Measurements from ENCODE around the gene RALB. TPM values are rescaled to one million over a fixed set of nuclear protein-coding genes. Genes with fewer than 3 reads are reported as not detected.
A peak's percentile ranks its signal among the peaks of the same experiment; 100 is the strongest.

The RALB gene
- total RNA-seq, 4 donors from 2014 or later = 20.1 to 45.0 (median 30.4) TPM

DNA sequence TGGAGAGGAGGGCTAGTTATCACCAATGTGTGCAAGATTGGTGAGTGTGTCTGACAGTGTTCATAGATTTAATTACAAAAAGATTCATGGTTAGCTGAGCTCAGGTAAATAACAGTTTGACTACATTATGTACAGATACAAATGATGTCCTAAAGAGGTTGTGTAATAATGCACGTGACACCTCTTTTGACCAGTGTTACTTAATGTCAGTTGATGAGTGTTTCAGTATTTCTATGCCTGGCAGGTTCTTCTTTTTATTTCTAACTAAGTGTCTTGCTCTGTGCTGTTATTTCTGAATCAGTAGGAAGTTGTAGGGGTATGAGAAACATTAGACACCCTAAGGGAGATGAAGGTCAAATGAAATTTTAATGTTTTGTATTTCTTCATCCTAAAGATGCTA lies 85.4 kb downstream of the RALB start:
- Histone ChIP-seq H3K9me3 (no peaks in the 10 kb centered on the region), H3K27ac (peak overlapping the region in 3 of 4 donors; percentile 32 to 48 (median 38)), H3K4me3 (no peak overlapping the region), H3K36me3 (no peaks in the 10 kb centered on the region), H3K4me1 (peaks cover under 1 to 2% of the 10 kb centered on the region in 2 donors), H3K27me3 (peaks cover 3 to 10% (median 8%) of the 10 kb centered on the region in 3 donors)
- no peak for TF ChIP-seq POLR2A (IDR thresholded peaks at IDR 0.05)
- TF ChIP-seq, protein P1, sequence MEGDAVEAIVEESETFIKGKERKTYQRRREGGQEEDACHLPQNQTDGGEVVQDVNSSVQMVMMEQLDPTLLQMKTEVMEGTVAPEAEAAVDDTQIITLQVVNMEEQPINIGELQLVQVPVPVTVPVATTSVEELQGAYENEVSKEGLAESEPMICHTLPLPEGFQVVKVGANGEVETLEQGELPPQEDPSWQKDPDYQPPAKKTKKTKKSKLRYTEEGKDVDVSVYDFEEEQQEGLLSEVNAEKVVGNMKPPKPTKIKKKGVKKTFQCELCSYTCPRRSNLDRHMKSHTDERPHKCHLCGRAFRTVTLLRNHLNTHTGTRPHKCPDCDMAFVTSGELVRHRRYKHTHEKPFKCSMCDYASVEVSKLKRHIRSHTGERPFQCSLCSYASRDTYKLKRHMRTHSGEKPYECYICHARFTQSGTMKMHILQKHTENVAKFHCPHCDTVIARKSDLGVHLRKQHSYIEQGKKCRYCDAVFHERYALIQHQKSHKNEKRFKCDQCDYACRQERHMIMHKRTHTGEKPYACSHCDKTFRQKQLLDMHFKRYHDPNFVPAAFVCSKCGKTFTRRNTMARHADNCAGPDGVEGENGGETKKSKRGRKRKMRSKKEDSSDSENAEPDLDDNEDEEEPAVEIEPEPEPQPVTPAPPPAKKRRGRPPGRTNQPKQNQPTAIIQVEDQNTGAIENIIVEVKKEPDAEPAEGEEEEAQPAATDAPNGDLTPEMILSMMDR (IDR thresholded peaks at IDR 0.05 in 4 of 5, conservative IDR thresholded peaks at IDR 0.05 in 1 of 5) = no peak
- ATAC-seq = peak; percentile 52 to 79
- intact Hi-C loops (cut with DNase I; ENCODE audit: low total_unique reads) (no loop called here), in situ Hi-C loops (cut with MboI; ENCODE audit: low sequenced_read_pairs in 4 of 4) (loop anchor here in 3 of 4 donors (5.0 to 25.0 kb wide), 4 partner anchors 99 to 749 kb away; no protein-coding TSS in a partner anchor)
- no peak for DNase-seq

DNA sequence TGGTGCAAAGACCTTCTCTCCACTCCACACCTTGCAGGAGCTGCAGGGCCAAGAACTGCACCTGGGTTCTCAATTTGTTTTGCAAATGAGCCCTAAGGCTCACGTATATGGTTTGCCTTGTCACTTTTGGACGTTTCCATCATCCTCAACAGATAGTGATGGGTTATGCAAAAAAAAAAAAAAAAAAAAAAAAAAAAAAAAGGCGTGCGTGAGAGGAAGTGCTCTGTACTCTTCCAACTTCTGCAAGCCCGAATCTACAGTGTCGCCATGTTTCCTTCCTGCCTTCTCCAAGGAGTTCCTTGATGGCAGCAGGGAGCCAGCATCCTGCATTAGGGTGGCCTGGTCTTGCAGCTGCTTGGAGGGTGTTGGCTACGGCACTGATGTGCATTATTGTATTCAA lies 89.3 kb downstream of the RALB start:
- H3K27me3 ChIP-seq = peaks cover 20 to 37% (median 29%) of the 10 kb centered on the region in 3 donors
- H3K4me1 ChIP-seq = peaks cover 15 to 24% of the 10 kb centered on the region in 2 donors
- H3K4me3 ChIP-seq = no peak overlapping the region
- ATAC-seq = no peak
- DNase-seq = no peak
- H3K27ac ChIP-seq = no peak overlapping the region
- no peaks in the 10 kb centered on the region for H3K36me3 ChIP-seq
- TF ChIP-seq, protein P1 (IDR thresholded peaks at IDR 0.05 in 4 of 5, conservative IDR thresholded peaks at IDR 0.05 in 1 of 5) = no peak
- no peak for TF ChIP-seq POLR2A (IDR thresholded peaks at IDR 0.05)
- intact Hi-C loops (cut with DNase I; ENCODE audit: low total_unique reads) (loop anchor here (2.0 to 5.0 kb wide), 2 partner anchors 99 to 115 kb away; no protein-coding TSS in a partner anchor), in situ Hi-C loops (cut with MboI; ENCODE audit: low sequenced_read_pairs in 4 of 4) (loop anchor here (5.0 to 25.0 kb wide), 6 partner anchors 95 to 745 kb away; no protein-coding TSS in a partner anchor)
- no peaks in the 10 kb centered on the region for H3K9me3 ChIP-seq

DNA sequence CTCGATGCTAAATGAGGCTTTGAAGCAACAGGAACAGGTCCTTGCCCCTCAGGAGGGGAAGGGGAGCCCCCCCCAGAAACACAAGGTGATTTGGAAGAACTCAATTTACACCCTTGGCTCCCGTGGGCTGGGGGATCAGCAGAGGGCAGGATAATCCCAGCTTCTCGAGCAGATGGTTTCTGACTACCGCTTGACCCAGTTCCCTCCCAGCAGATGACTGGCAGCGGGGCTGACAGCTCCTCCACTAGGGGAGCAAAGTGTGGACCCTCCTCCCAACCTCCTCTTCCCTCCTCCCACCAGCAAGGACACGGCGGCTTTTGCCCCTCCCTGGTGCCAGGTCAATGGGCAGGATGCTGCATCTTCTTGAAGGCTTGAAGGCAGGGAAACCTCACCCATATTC lies 89.8 kb downstream of the RALB start:
- DNase-seq (no peak), ATAC-seq (no peak)
- Histone ChIP-seq H3K27me3 (peaks cover 23 to 39% (median 34%) of the 10 kb centered on the region in 3 donors), H3K4me1 (peaks cover 15 to 25% of the 10 kb centered on the region in 2 donors), H3K4me3 (no peak overlapping the region), H3K9me3 (no peaks in the 10 kb centered on the region), H3K36me3 (no peaks in the 10 kb centered on the region), H3K27ac (no peak overlapping the region)
- intact Hi-C loops (cut with DNase I; ENCODE audit: low total_unique reads) = loop anchor here (2.0 to 5.0 kb wide), 2 partner anchors 98 to 115 kb away; no protein-coding TSS in a partner anchor
- TF ChIP-seq, protein P1 (IDR thresholded peaks at IDR 0.05 in 4 of 5, conservative IDR thresholded peaks at IDR 0.05 in 1 of 5) = no peak
- TF ChIP-seq POLR2A (IDR thresholded peaks at IDR 0.05) = no peak
- in situ Hi-C loops (cut with MboI; ENCODE audit: low sequenced_read_pairs in 4 of 4) = loop anchor here (5.0 to 25.0 kb wide), 6 partner anchors 95 to 745 kb away; no protein-coding TSS in a partner anchor

DNA sequence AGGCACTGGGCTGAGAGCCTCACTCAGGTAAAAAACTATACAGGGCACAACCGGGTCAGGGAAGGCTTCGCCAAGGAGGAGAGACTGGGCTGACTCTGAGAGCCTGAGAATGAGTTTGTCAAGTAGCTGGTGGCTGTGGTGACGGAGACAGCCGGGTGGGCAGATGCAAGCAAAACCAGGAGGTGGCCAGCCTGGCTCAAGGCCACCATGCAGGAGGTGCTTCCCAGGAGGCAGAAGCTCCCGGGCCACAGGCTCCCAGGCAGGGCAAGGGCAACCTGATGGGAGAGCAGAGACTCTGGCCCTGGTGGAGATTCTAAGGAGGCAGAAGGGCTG lies 90.4 kb downstream of the RALB start:
- peak in 1 of 2 donors; percentile 33 for DNase-seq
- Histone ChIP-seq H3K4me3 (peak overlapping the region; percentile 2 to 75 (median 60)), H3K27ac (peak overlapping the region in 1 of 4 donors; percentile 63), H3K9me3 (no peaks in the 10 kb centered on the region), H3K4me1 (peaks cover 17 to 25% of the 10 kb centered on the region in 2 donors), H3K36me3 (no peaks in the 10 kb centered on the region), H3K27me3 (peaks cover 23 to 39% (median 38%) of the 10 kb centered on the region in 3 donors)
- ATAC-seq = peak in 1 of 2 donors; percentile 1
- intact Hi-C loops (cut with DNase I; ENCODE audit: low total_unique reads) (loop anchor here (1.0 to 5.0 kb wide), 5 partner anchors 98 to 337 kb away; no protein-coding TSS in a partner anchor), in situ Hi-C loops (cut with MboI; ENCODE audit: low sequenced_read_pairs in 4 of 4) (loop anchor here (5.0 to 25.0 kb wide), 6 partner anchors 94 to 744 kb away; no protein-coding TSS in a partner anchor)
- TF ChIP-seq, protein P1 (IDR thresholded peaks at IDR 0.05 in 4 of 5, conservative IDR thresholded peaks at IDR 0.05 in 1 of 5) = no peak
- TF ChIP-seq POLR2A (IDR thresholded peaks at IDR 0.05) = no peak
